GM13977 (cell line): ENCODE results near the gene ZNF319.

Experiments used
- DNase-seq: peaks from one replicate; pipeline ENCODE4 v3.0.0; 2012; ENCODE audit warnings: low spot score
- in situ Hi-C: fragments of 300-500 bp; cut with MboI; formaldehyde crosslinking; loops from one replicate; pipeline ENCODE4 v1.12.0; 2022; ENCODE audit warnings: low sequenced_read_pairs, low pct_unique_long_range_greater_than_20kb, mixed read lengths, inconsistent platforms; ENCODE audit not compliant: unreplicated experiment
- TF ChIP-seq, protein P1 (sequence below): IDR thresholded peaks from 2 replicates; pipeline ENCODE4 v1.5.1; 2012; ENCODE audit warnings: mild to moderate bottlenecking, control low read depth; ENCODE audit not compliant: insufficient read depth; ENCODE audit errors: extremely low read depth, missing control alignments

The ZNF319 gene

GRCh38 chr16:57957673-57958392, 42.6 kb downstream of the ZNF319 start:
- TF ChIP-seq, protein P1, sequence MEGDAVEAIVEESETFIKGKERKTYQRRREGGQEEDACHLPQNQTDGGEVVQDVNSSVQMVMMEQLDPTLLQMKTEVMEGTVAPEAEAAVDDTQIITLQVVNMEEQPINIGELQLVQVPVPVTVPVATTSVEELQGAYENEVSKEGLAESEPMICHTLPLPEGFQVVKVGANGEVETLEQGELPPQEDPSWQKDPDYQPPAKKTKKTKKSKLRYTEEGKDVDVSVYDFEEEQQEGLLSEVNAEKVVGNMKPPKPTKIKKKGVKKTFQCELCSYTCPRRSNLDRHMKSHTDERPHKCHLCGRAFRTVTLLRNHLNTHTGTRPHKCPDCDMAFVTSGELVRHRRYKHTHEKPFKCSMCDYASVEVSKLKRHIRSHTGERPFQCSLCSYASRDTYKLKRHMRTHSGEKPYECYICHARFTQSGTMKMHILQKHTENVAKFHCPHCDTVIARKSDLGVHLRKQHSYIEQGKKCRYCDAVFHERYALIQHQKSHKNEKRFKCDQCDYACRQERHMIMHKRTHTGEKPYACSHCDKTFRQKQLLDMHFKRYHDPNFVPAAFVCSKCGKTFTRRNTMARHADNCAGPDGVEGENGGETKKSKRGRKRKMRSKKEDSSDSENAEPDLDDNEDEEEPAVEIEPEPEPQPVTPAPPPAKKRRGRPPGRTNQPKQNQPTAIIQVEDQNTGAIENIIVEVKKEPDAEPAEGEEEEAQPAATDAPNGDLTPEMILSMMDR: no peak

DNA sequence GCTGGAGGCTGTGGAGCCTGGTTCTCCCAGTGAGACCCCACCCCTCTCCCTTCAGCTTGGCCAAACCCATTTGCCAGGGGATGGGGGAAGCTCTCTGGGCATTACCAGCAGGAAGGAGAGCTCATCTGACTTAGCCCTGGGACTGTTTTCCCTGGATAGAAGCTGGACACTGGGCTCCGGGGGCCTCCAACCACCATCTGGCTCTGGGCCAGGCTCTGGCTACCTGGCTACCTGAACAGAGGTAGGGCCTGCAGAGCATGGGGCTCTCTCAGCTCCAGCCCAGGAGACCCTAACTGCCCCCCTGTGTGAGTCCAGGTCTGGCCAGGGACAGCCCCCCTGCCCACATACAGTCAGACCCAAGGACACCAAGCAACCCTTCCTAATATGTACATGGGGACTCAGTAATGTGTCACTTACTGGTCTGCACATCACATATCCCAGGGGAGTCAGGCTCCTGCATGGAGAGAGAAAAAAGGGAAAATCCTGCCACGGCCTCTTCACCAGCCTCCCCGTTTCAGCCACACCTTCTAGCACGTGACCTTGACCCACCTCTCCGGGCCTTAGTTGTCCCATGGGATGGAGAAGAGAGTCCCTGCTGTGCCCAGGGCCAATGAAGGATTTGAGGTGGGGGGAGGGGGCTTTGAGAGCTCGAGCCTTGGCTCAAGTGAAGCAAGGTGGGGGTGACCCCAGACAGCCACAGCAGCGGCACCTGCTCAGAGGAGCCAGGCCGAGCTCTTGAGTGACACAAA, 43.4 kb downstream of the ZNF319 start:
- no peak for DNase-seq
- in situ Hi-C loops: no loop called here
- TF ChIP-seq, protein P1: no peak

More at GRCh38 chr16:57957673-57958392, 42.6 kb downstream of the ZNF319 start:
- no peak for DNase-seq
- in situ Hi-C loops: no loop called here

- no peak for DNase-seq
- TF ChIP-seq, protein P1: no peak
- in situ Hi-C loops: no loop called here
These were observed 44.1 kb downstream of the ZNF319 start for GRCh38 chr16:57956270-57956808.

DNA sequence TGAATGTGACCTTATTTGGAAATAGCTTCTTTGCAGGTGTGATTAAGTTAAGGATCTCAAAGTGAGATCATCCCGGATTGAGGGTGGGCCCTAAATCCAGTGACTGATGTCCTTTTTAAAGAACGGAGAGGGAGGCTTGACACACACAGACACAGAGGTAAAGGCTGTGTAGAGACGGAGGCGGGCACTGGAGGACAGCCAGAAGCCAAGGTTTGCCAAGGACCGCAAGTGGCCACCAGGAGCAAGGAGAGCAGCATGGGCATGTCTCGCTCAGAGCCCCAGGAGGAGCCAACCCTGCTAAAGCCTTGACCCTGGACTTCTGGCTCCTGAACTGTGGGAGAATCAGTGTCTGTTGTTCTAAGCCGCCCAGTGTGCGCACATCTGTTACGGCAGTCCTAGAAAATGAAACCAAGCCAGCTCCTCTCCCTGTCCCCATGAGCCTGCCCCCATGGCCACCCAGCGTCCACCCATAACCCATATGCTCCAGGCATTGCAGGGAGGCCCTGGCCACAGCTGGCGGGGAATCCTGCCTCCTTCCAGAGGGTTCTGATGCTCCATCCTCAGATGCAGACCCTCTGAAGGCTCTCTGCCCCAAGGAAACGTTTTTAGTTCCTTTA, 44.8 kb downstream of the ZNF319 start:
- TF ChIP-seq, protein P1: no peak
- no peak for DNase-seq
- in situ Hi-C loops: no loop called here

DNA sequence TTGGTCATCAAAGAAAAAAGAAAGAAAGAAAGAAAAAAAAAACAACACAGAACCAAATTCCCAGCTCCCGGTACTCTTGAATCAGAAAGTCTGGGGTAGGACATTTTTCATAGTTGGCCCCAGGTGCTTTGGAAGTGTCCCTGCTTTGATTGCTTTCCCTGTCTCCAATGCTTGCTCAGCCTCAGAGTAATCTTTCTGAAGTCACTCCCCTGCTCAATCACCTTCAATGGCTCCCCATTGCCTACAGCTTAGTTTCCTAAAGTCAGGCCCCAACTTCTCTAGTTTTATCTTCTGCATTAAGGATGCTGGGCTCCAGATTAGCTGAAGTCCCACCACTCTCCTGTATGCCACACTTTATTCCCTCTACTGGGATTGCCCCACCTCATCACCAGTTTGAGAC, 46.6 kb downstream of the ZNF319 start:
- in situ Hi-C loops: no loop called here
- TF ChIP-seq, protein P1: no peak
- DNase-seq: no peak

GRCh38 chr16:57952909-57953308, 47.6 kb downstream of the ZNF319 start:
- no peak for DNase-seq
- in situ Hi-C loops: no loop called here

More at GRCh38 chr16:57952909-57953308, 47.6 kb downstream of the ZNF319 start:
- TF ChIP-seq, protein P1: no peak
